HPDE6-E6E7 (cell line): ENCODE results near the gene ANGPTL2.

Experiments
- DNase-seq: peaks from one replicate; pipeline ENCODE4 v3.0.0; 2011; ENCODE audit warnings: missing footprints; ENCODE audit errors: extremely low spot score

ANGPTL2 gene

GRCh38 chr9:127095411-127095810, 27.0 kb downstream of the ANGPTL2 start:
- DNase-seq = no peak

- DNase-seq = no peak
Measured at GRCh38 chr9:127093319-127094020, 29.0 kb downstream of the ANGPTL2 start.

GRCh38 chr9:127092041-127092608, 30.3 kb downstream of the ANGPTL2 start:
- DNase-seq = no peak

- no peak for DNase-seq
Measured at GRCh38 chr9:127091526-127091925, 30.9 kb downstream of the ANGPTL2 start.

DNA sequence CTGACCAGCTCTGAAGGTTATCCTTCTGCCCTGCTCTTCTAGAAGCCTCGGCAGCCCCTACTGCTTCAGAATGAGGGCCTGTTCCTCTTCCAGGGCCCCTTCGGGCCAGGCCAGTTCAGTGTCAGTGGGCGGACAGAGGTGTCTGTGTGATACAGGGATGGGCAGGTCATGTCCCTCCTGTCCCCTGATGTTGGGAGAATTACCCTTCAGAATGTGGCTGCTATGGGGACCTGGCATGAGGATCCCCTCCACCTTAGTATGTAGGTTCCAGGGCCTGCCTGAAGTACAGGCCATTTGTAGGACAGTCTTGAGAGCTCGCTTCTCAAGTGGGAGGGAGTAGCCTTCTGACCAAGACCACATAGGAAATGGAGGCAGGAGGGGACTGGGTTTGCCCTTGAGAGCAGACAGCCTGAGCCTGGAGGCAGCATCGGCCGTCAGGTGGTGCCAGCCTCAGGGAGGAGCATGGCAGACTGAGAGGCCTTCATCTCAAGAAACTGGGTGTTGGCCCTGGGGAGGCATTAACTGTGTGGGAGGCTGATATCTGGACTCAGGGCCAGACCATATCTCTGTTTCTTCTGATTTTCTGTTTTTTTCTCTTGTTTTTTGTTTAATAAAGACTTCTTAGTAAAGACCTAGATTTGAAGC, 32.0 kb downstream of the ANGPTL2 start:
- DNase-seq = no peak

GRCh38 chr9:127089631-127090081, 32.8 kb downstream of the ANGPTL2 start:
- no peak for DNase-seq

GRCh38 chr9:127088724-127089615, 33.5 kb downstream of the ANGPTL2 start:
- DNase-seq = no peak

DNA sequence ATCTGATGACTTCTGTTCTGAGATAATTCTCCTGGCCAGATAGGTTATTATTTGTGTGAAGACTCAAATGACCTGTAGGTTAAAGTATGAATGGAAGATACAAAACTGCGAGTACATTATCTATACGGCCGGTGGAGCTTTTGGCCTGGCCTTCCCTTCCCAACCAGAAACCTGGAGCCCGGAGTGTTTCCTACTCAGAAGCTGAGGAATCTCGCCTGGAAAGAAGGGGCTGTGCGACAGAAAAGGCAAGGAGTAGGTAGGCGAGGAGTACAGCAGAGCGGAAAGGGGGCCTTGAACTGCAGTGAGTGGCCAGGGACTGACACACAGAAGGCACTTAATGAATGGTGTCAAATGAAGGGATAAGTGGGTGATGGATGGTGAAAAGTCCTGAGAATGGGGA, 34.6 kb downstream of the ANGPTL2 start:
- no peak for DNase-seq

DNA sequence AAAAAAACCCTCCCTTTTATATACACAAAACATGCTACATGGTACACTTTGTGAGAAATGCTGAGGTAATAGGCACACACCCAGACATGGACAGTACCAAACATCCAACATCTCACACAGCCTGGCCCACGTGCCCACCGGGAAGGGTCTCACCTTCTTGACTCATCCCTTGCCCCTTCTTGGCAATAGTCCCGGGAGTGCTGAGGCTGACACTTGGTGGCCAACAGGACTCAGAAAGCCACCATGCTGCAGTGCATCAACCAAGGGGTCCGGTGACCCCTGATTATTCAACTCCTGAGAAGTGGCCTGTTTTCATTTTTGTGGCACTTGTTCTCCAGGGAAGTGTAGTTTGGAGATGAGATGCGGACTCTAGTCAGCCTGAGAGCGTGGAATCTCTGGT, 35.0 kb downstream of the ANGPTL2 start:
- no peak for DNase-seq

DNA sequence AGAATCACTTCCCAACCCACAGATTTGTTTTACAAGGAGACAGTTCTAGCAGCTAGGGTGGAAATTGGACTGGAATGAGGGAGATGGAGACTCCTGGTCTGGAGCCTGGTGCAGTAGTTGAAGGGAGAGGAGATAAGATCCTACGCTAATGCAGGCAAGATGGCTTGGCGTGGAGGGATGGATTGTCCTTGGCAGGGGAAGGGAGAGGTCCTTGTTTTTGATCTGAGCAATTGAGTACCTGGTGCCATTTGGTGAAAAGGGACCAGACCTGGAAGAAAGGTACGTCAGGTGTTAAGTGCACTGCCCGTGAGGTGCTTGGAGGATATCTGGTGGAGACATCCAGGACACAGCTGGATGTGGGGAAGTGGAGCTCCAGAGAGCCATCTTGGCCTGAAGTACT, 35.7 kb downstream of the ANGPTL2 start:
- DNase-seq = no peak

GRCh38 chr9:127085186-127085585, 37.2 kb downstream of the ANGPTL2 start:
- no peak for DNase-seq

DNA sequence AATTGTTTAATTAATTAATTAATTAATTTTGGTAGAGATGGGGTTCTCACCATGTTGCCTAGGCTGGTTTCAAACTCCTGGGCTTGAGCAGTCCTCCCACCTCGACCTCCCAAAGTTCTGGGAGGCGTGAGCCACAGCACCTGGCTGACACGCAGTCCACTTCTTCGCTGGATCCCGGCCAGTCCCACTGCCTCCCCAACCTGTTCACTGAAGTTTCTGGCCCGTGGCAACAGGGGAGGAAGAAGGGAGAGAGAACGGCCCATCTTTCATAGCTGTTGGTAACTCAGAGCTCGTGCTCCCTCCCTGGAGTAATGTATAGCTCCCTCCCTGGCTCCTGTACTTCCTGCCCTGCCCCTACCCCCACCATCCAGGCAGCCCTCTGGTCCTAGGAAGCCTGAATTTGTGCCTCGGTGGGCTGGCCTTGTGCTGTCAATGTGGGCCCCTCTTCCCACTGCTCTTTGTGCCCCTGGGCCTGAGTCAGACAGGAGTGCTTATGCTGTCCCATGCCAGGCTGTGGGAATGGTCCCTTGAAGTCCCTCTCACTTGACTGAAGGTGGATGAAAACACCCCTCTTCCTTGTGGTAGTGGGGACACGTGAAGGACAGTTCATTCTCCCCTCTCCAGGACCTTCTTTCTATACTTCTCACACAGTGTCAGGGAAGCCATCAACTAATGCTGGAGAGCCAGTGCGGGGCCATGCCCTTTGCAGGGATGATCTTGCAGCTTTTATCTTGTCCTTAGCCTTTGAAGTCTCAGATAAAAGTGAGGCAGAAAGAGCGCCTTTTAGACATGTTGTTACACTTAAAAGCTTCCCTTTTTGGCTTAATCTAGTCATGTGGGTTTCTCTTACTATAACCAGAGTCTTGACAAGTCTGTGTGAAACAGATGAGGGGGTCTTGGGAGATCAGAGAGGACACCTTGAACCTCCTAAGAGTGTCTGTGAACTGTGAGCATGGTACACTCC, 38.1 kb downstream of the ANGPTL2 start:
- no peak for DNase-seq

- no peak for DNase-seq
Measured at GRCh38 chr9:127083138-127083980, 39.1 kb downstream of the ANGPTL2 start.

DNA sequence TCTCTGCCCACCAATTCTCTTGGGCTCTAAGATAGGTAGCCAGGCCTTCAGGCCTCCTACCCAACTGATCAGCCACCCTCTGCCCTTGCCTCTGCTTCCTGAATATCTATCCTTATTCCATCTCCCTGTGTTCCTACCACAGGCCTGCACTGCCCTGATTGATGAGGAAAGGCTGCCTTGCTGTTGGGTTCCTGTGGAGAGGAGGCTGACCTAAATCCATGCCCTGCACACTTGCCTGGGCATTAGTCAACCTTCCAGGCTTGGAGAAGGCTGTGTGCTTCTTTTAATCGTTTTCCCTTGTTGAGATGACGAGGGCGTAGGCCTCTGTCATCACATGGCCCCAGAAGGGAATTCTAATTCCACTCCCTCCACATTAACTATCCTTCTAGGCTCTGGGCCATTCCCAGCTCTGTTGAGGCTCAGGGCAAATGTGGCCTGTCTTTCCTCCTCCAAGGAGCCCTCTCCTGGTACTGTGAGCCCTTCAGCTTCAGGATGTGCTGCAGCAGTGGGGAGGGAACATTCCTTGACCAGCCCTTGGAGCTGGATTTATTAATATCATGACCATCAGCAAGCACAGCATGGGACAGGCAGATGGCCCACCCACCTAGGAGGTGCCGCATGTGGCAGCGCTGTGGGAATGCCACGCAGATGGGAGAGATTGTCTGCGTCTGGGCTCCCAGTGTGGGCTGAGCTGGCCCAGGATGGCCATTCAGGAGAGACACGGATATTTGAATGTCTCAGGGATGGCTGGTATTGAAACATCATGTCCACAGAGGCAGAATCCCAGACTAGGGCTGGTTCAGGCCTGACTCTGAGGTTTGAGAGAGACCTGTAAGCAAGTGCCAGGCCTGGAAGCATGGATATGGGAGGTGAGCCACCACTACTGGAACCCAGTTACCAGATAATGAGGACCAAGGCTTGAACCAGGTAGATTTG, 40.9 kb downstream of the ANGPTL2 start:
- no peak for DNase-seq

DNA sequence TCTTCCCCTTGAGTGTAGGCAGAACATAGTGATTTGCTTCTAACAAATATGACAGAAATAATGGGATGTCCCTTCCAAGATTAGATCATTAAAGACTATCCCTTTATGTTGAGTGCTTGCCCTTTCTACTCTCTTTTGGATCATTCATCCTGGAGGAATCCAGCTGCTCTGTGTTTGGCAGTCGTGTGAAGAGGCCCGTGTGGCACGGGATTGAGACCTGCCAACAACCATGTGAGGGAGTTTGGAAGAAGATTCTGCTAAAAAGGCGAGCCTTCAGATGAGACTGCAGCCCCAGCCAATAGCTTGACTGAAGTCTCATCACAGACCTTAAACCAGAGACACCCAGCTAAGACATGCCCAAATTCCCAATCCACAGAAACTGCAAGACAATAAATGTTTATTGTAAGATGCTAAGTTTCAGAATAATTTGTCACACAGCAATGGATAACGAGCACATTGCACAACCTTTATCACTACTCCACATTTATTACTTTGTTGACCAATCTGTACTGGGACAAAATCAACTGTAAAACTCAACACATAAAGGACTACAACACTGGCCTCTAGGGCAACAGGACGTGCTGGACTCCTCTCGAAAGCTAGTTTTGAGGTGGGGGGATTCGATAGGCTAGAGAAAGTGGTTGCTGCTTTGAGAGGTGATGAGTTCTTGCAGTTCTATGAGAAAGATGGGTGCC, 42.8 kb downstream of the ANGPTL2 start:
- no peak for DNase-seq

GRCh38 chr9:127078988-127079387, 43.4 kb downstream of the ANGPTL2 start:
- DNase-seq = no peak

- no peak for DNase-seq
Measured at GRCh38 chr9:127078336-127078735, 44.1 kb downstream of the ANGPTL2 start.

DNA sequence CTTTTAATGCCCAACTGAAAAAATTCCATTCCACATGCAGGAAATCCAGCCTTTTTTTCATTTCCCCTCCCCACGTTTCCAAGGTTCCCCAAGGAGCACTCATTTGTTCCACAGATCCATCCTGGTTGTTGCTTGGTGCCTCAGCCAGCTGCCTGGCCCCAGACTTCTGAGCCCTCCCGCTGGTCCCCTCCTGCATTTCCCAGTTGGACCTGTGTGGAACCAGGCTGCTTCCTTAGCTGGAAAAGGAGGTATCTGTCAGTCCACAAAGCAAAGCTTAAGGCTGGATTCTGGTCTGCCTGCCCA, 44.8 kb downstream of the ANGPTL2 start:
- no peak for DNase-seq
